GM12875 (cell line): Measurements from ENCODE around the gene STRN3.
"Not testable (repeated sequence)": the region's sequence is repeated elsewhere in the genome, so short reads cannot be mapped to it uniquely, and the experiment has no call there.

Experiments used
- H3K4me3 ChIP-seq: one replicate; pipeline ENCODE4 v1.5.1; 2011; ENCODE audit warnings: low read depth, low read length, control low read depth
- CTCF ChIP-seq: IDR thresholded peaks from 2 replicates; pipeline ENCODE4 v1.5.1; 2011; ENCODE audit warnings: low read depth, mild to moderate bottlenecking, control low read depth, inconsistent platforms, low read length, moderate library complexity, borderline replicate concordance; ENCODE audit not compliant: insufficient read depth

STRN3 gene

GRCh38 chr14:30949651-30950050 is 76.5 kb downstream of the STRN3 start:
- H3K4me3 ChIP-seq, result no peak overlapping the region
- TF ChIP-seq CTCF, result no peak

GRCh38 chr14:30943694-30944093 is 82.5 kb downstream of the STRN3 start:
- TF ChIP-seq CTCF, result no peak

GRCh38 chr14:30940886-30941285 is 85.3 kb downstream of the STRN3 start:
- H3K4me3 ChIP-seq, result no peak overlapping the region
- no peak for TF ChIP-seq CTCF

More at GRCh38 chr14:30943694-30944093, 82.5 kb downstream of the STRN3 start:
- no peak overlapping the region for H3K4me3 ChIP-seq

- TF ChIP-seq CTCF, result no peak
- H3K4me3 ChIP-seq, result no peak overlapping the region
Observed at GRCh38 chr14:30938617-30939016, 87.6 kb downstream of the STRN3 start.

GRCh38 chr14:30935445-30935844 is 90.7 kb downstream of the STRN3 start:
- TF ChIP-seq CTCF, result no peak
- H3K4me3 ChIP-seq, result no peak overlapping the region

- not testable (repeated sequence) for H3K4me3 ChIP-seq
Observed at GRCh38 chr14:30933937-30934336, 92.2 kb downstream of the STRN3 start.

- no peak overlapping the region for H3K4me3 ChIP-seq
- TF ChIP-seq CTCF, result no peak
Observed at GRCh38 chr14:30928462-30928861, 97.7 kb downstream of the STRN3 start.

GRCh38 chr14:30925254-30925653 is 100.9 kb downstream of the STRN3 start:
- TF ChIP-seq CTCF, result no peak

More at GRCh38 chr14:30925254-30925653, 100.9 kb downstream of the STRN3 start:
- no peak overlapping the region for H3K4me3 ChIP-seq
